Right renal cortex interstitium (tissue), 3 donors: ENCODE results near the gene CYB561A3. TPM values are rescaled to one million over a fixed set of nuclear protein-coding genes. Genes with fewer than 3 reads are reported as not detected.

Source experiments
- DNase-seq, 3 donors: peaks; one replicate each; pipeline ENCODE4 v3.0.0-alpha.2; 2013; ENCODE audit warnings: low read depth in 3 of 3, low spot score in 2 of 3
- polyA plus RNA-seq, 3 donors: library from polyadenylated mRNA; unstranded; fragments of 120-200 nt; gene quantifications; one replicate each; pipeline ENCODE4 v1.2.1, GENCODE V29; 2013; ENCODE audit not compliant: insufficient read length in 3 of 3

The CYB561A3 gene
- polyA plus RNA-seq, 3 donors, result 22.2 to 28.3 (median 27.5) TPM

DNA sequence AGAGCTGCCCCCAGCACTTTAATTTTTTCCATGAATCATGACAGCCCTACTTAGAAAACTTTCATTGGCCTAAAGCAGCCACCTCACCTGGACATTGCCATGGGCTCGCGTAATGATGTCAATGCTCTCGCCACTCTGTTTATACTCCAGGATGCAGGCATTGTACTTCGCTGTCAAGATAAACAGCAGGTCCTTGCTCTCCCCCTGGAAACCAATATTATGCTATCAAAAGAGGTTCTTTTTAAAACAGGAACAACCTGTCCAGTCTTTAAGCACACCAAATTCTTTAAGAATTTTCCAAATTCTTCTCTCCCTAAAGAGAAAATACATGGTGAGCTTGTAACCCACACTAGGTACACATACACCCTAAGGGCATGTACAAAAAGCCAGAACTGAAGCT, 31.8 kb downstream of the CYB561A3 start:
- DNase-seq, result no peak

DNA sequence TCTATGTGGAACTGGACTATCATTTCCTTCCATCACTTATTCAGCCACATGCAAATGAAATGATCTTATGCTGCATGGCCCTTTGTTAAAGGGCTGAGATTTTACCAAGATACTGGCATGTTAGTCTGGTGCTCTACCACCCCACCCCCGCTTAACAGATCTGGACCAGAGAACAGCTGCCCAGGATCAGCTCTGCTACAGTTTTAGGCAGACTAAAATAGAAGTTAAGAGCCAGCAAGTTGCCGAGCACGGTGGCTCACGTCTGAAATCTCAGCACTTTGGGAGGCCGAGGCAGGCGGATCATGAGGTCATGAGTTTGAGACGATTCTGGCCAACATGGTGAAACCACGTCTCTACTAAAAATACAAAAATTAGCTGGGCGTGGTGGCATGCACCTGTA, 33.3 kb downstream of the CYB561A3 start:
- no peak for DNase-seq

DNA sequence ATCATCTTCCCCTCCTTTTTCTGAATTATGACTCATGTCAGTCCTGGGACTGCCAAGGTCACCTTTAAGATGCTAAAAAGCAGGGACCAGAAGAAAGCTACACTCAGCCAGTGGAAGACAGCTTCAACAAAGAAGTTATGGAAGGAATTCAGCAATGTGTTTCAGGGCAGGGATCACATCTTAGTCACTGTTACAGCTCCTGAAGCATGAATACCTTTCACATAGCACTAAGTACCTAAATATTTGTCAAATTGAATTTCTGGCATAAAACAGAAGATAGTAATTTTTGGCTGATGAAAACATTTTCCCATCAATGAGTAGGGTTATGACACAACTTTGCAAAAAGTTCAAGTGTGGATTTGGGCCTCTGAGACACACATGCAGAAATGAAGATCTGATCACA, 34.0 kb downstream of the CYB561A3 start:
- no peak for DNase-seq

DNA sequence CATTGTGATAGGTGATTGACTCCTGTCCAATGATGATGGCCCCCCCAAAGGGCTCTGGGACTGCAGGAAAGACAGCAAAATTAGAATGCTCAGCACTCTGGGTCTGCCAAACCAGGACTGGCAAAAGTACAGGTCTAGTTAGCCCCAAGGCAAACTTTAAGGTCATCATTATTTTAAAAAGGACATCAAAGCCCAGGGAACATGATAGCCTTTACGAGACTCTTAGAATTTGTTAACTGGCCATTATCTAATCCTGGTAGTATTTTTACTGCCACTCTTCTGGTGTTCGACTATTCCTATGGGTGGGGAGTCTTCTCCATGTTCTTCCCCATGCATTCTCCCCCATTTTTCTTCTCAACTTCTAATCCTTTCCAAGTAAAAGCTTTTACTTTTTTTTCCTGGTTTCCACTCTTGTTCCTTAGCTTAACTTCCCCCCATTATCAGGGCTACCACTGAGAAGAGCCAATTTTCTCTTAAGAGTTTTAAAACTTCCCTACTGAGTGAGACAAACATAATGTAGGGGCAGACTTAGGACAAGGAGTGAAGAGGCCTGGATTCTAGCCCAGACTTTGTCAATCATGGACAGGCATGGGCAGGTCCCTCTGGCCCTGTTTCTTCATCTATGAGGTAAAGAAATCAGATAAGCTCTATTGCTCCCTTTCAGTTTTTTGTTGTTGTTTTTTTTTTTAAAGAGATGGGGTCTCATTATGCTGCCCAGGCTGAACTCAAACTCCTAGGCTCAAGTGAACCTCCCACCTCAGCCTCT, 35.9 kb downstream of the CYB561A3 start:
- no peak for DNase-seq

DNA sequence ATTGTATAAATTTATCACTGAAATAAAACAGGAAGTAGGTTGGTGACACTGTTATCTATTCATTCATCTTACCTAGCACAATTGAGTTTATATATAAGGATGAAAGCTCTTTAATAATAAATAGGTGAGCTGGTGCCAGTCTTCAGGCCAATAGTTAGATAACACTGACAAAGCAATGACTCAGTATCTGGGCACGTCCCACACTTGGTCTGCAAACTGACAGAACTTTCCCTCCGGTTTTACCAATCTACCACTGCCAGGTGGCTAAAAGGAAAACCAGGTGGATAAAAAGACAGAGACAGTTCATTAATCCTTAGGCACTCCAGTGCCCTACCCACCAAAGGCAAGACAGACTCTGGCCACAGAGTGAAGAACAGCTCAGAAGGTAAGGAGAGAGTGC, 46.4 kb downstream of the CYB561A3 start:
- DNase-seq, result no peak

DNA sequence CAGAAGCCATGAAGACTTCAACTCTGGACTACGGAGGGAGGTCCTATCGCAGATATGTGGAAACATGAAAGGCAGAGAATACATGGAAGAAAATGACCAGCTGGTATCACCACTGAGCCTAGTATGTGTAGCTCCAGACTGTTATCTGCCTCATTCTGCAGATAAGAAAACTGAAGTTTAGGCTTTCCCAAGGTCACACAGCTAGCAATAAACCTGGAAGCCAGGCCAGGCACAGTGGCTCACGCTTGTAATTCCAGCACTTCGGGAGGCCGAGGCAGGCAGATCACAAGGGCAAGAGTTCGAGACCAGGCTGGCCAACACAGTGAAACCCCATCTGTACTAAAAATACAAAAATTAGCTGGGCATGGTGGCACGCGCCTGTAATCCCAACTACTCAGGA, 50.9 kb downstream of the CYB561A3 start:
- DNase-seq, result no peak

DNA sequence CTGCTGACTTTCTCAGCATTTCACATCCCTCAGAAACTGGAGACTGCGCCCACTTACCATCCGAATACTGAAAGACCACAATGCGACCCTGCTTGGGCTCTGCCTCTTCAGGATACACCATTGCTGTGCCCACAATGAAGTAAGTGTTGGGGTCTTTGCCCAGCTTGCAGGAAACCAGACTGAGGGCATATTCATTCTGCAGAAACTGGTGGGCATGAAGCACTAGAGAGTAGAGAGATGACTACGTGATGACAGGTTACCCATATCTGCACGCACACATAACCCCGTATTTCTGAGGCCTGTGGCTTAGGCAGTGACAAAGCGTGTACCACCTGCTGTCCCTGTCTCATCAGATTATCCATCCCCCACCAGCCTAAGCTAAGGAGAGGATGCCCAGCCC, 51.9 kb downstream of the CYB561A3 start:
- no peak for DNase-seq

DNA sequence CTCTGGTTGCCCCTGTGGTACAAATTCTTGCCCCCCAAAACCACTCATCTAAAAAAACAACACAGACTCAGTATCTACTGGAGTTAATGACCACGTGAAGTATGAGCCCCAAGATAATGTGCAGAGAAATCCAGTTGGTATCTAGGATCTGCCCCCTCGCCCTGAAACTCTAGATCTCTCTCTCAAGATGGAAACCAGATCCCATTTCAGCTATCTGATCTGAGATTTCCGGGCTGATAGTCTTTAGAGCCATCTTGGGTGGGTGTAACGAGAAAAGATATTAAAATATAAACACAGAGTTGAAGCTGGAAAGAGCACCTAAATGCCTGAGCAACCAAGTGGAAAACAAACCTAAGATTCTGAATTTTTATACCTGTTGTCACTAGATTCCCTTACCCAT, 52.5 kb downstream of the CYB561A3 start:
- no peak for DNase-seq

DNA sequence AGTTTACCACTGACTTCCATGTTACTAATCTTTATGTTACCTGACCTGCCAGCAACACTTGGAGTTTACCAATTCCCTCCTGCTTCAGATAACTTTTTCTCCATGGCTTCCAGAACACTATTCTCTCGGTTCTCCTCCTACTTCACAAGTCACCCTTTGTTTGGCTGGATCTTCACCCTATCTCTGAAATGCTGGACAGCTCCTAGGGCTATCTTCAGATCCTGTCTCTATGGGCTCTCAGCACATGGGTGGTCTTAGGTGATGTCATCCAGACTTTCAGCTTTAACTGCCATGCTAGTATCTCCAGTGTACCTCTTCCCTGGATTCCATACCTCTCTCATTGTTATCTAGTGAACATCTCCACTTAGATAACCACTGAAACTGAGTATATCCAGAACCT, 54.3 kb downstream of the CYB561A3 start:
- DNase-seq, result no peak

DNA sequence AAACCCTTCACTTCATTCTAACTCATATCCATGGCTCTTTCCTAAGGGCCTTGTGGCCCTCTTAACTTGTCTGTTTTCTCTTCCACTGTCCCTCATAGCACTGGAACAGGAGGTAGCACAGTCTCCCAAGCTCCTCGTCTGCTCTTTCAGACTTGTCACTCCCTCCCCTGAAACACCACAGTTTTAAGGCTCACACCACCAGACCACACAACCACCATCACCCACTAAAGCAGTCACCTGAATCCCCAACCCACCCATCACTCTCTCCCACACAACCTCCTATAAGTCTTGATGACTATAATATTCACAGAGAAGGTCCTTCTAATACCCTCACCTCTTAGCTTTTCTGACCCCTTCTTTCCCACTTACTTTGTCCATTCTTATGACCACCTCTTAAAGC, 55.5 kb downstream of the CYB561A3 start:
- no peak for DNase-seq

DNA sequence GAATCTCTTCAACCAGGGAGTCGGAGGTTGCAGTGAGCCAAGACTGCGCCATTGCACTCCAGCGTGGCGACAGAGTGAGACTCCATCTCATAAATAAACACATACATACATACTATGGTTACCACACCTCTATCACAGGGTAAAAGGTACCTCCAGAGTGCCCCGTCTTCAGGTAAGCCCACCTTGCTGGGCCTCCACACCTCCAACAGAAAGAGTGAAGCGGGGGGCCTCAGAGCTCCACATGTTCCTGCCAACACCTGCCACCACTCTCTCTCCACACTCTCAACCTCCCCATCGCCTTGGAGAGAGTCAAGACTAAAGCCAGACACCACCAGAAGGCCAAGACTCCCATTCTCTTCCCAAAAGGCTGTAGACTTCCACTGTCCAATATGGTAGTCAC, 56.3 kb downstream of the CYB561A3 start:
- DNase-seq, result no peak

DNA sequence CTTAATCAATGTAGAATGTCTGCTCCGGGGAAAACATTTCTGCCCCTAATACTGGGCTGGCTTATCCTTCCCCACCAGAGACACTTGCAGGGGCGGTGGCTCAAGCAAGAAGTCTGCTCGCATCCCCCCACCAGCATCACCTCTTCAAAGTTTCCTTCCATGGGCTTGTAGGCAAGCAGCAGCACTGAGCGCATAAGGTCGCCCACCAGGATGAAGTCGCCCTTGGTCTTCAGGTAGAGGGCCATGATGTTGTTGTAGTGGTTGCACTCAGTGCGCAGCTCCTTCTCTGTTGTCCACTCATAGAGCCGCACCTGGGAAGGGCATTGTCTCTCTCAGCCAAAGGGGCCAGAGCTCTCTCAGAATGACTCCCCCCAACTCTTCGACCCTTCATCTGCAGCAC, 58.0 kb downstream of the CYB561A3 start:
- DNase-seq, result no peak

DNA sequence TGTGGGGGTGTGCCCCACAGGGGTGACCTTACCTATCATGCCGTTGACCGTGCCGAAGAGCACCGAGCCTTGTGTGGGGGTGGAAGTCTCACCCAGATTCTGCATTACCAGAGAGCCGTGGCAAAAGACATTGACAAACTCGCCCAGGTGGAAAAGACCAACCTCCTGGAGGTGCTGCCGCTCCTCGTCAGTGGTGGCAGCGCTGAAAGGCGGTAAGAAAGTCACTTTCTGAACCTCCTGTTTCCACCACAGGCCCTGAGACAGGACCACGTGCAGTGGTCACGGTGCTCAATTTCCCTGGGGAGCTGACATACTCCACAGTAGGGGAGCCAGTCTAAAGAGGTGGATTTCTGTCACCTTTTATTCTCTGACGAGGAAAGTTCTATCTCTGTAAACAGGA, 59.1 kb downstream of the CYB561A3 start:
- DNase-seq, result no peak

Other genes starting within 250 kb of the CYB561A3 start
- gene VPS37C, start 200.5 kb downstream of the CYB561A3 start, polyA plus RNA-seq, result 10 to 100 TPM; 14.0 to 17.0 (median 15.5) TPM
- under 1 TPM in 2 of 3 donors, not detected in 1; 0.25 to 0.40 TPM for gene PGA3, start 158.4 kb downstream of the CYB561A3 start, polyA plus RNA-seq
- under 1 TPM; 0.43 to 0.62 (median 0.54) TPM for gene PGA4, start 139.5 kb downstream of the CYB561A3 start, polyA plus RNA-seq
- gene PGA5, start 120.7 kb downstream of the CYB561A3 start, polyA plus RNA-seq, result under 1 TPM in 1 of 3 donors, not detected in 2; 0.17 TPM
- gene VWCE, start 66.6 kb downstream of the CYB561A3 start, polyA plus RNA-seq, result 1 to 10 TPM; 1.3 to 1.6 (median 1.3) TPM
- 100 to 1,000 TPM; 226 to 239 (median 238) TPM for gene DDB1, start 28.8 kb downstream of the CYB561A3 start, polyA plus RNA-seq
- gene TKFC, start 28.7 kb downstream of the CYB561A3 start, polyA plus RNA-seq, result 10 to 100 TPM; 44.5 to 52.0 (median 50.0) TPM
- 10 to 100 TPM; 45.7 to 48.3 (median 46.2) TPM for gene TMEM138, start 492 bp upstream of the CYB561A3 start, polyA plus RNA-seq
- gene TMEM216, start 30.7 kb upstream of the CYB561A3 start, polyA plus RNA-seq, result 10 to 100 TPM; 35.4 to 37.4 (median 37.4) TPM
- gene CPSF7, start 68.1 kb upstream of the CYB561A3 start, polyA plus RNA-seq, result 10 to 100 TPM; 90.3 to 98.1 (median 91.8) TPM
- 10 to 100 TPM; 40.5 to 47.4 (median 45.1) TPM for gene SDHAF2, start 68.2 kb upstream of the CYB561A3 start, polyA plus RNA-seq
- gene LRRC10B, start 146.9 kb upstream of the CYB561A3 start, polyA plus RNA-seq, result 1 to 10 TPM in 1 of 3 donors, under 1 TPM in 2; 0.72 to 1.1 (median 0.95) TPM
- 1 to 10 TPM; 3.6 to 5.6 (median 5.1) TPM for gene SYT7, start 219.2 kb upstream of the CYB561A3 start, polyA plus RNA-seq